Adrenal gland (tissue), 12 donors: Measurements from ENCODE around the gene MRPL1. TPM values are rescaled to one million over a fixed set of nuclear protein-coding genes. Genes with fewer than 3 reads are reported as not detected.
A peak's percentile ranks its signal among the peaks of the same experiment; 100 is the strongest.

ENCODE experiments used
- DNase-seq, 7 donors: peaks; one replicate each; pipeline ENCODE4 v3.0.0-alpha.2; 2019 to 2020
- H3K27ac ChIP-seq, 5 donors: fragments of 200-600 bp; sonication (generic) in 4 of 5; 1 replicate in 3 of 5; 2 replicates in 2 of 5; pipeline versions ENCODE4 v1.5.1 to v1.8.0; 2016 to 2020; ENCODE audit warnings: mild to moderate bottlenecking in 1 of 5
- H3K27me3 ChIP-seq: fragments of 200-600 bp; 2 replicates; pipeline ENCODE4 v1.8.0; 2021
- H3K36me3 ChIP-seq, 2 donors: fragments of 200-600 bp; replicated peaks in 1 of 2; 1 replicate in 1 of 2; 2 replicates in 1 of 2; pipeline versions ENCODE4 v1.5.1 to v1.8.0; 2018 to 2022
- H3K4me1 ChIP-seq, 2 donors: fragments of 200-600 bp; replicated peaks in 1 of 2; 1 replicate in 1 of 2; 2 replicates in 1 of 2; pipeline versions ENCODE4 v1.5.1 to v1.8.0; 2018 to 2021
- H3K4me3 ChIP-seq, 4 donors: fragments of 200-600 bp; sonication (generic) in 3 of 4; one replicate each; pipeline ENCODE4 v1.5.1; 2016 to 2018
- H3K9me3 ChIP-seq, 3 donors: fragments of 200-600 bp; sonication (generic) in 1 of 3; replicated peaks in 1 of 3; 1 replicate in 2 of 3; 2 replicates in 1 of 3; pipeline versions ENCODE4 v1.5.1 to v1.8.0; 2016 to 2021
- CTCF ChIP-seq, 6 experiments: fragments of 450-650 bp in 4 of 6; fragments of 200-600 bp in 2 of 6; sonication (generic) in 1 of 6; IDR thresholded peaks; 1 replicate in 5 of 6; 2 replicates in 1 of 6; pipeline versions ENCODE4 v1.5.1 to v1.8.0; 2016 to 2021; ENCODE audit warnings: antibody characterized with exemption in 6 of 6, mild to moderate bottlenecking in 2 of 6, moderate library complexity in 1 of 6
- POLR2A ChIP-seq, 2 donors: fragments of 450-650 bp; IDR thresholded peaks; one replicate each; pipeline ENCODE4 v1.6.1; 2017; ENCODE audit warnings: antibody characterized with exemption in 2 of 2, mild to moderate bottlenecking in 2 of 2, moderate library complexity in 1 of 2
- WGBS, 4 donors: extraction: QIAGEN DNeasy Blood & Tissue Kit in 2 of 4; methylation state at CpG; one replicate each; pipeline versions ENCODE4 v1.1.5 to v1.1.7; 2013 to 2017; 5-methylcytosine and 5-hydroxymethylcytosine counted together
- intact Hi-C, 2 donors: fragments of 100-400 bp; cut with DNase I; formaldehyde crosslinking; loops; one replicate each; pipeline versions ENCODE4 v1.14.1 to v1.15.0; 2022 to 2023
- polyA plus RNA-seq, 3 donors: library from polyadenylated mRNA; stranded (reverse); fragments of 200-250 nt in 2 of 3; fragments of 350-450 nt in 1 of 3; fragmentation: Illumina TruSeq in 1 of 3; extraction: RNeasy Lipid Tissue Mini Kit (QIAGEN cat#74804) in 1 of 3; gene quantifications; one replicate each; pipeline ENCODE4 v1.2.3, GENCODE V29; 2013 to 2014
- total RNA-seq, 9 donors: library from RNA; depleted of rRNA in 4 of 9; stranded (reverse); fragments of >200 nt in 4 of 9; fragments of 120-200 nt in 1 of 9; fragmentation: NEBNext Ultra II Directional in 1 of 9; extraction: Animal tissue kit (Norgen Biotek cat#: 25700) in 1 of 9; gene quantifications; one replicate each; pipeline versions ENCODE4 v1.1.0 to v1.2.4, GENCODE V29; 2013 to 2023
- donor health status: healthy with polysubstance abuse.
- donor health status: Bipolar disorder and iron deficiency.
- donor health status: DM: yes; HTN: yes; CAD: no.
- donor health status: DM: no; HTN: no; CAD: no.
- donor health status: DM: no; HTN: no; CAD: no.
- donor health status: DM: yes; HTN: yes; CAD: no.

MRPL1 gene
- total and polyA plus RNA-seq, 12 donors: 14.3 to 65.3 (median 30.2) TPM

- intact Hi-C loops: loop anchor here in 1 of 2 donors (10.0 kb wide), 1 partner anchor 47 kb away; the partner anchor contains the start of gene MRPL1
- Histone ChIP-seq H3K9me3 (no peaks in the 10 kb centered on the region), H3K36me3 (no peaks in the 10 kb centered on the region), H3K27me3 (no peaks in the 10 kb centered on the region), H3K27ac (peak overlapping the region in 4 of 5 donors; percentile 91 to 99 (median 98)), H3K4me3 (peak overlapping the region in 2 of 4 donors; percentile 81 to 96), H3K4me1 (peaks cover 10 to 62% of the 10 kb centered on the region in 2 donors)
- TF ChIP-seq POLR2A (IDR thresholded peaks at IDR 0.05) (no peak), CTCF (IDR thresholded peaks at IDR 0.05) (no peak)
- 27 to 37% (median 31%) methylated on average over 8 of the region's 8 CpGs for WGBS, 4 donors
- DNase-seq: no peak
Measured at GRCh38 chr4:77817304-77818072, 45.1 kb upstream of the MRPL1 start.

- intact Hi-C loops: loop anchor here in 1 of 2 donors (10.0 kb wide), 1 partner anchor 47 kb away; the partner anchor contains the start of gene MRPL1
- TF ChIP-seq CTCF (IDR thresholded peaks at IDR 0.05): peak; percentile 28 to 77 (median 56)
- peak in 1 of 2 donors; percentile 0 for TF ChIP-seq POLR2A (IDR thresholded peaks at IDR 0.05)
- Histone ChIP-seq H3K27me3 (no peaks in the 10 kb centered on the region), H3K27ac (peak overlapping the region; percentile 90 to 99 (median 97)), H3K9me3 (no peaks in the 10 kb centered on the region), H3K36me3 (no peaks in the 10 kb centered on the region), H3K4me1 (peaks cover 10 to 62% of the 10 kb centered on the region in 2 donors), H3K4me3 (peak overlapping the region; percentile 13 to 96 (median 58))
- 0 to 1% (median 0%) methylated on average over 13 of the region's 13 CpGs for WGBS, 4 donors
- peak; percentile 67 to 84 (median 78) for DNase-seq
Measured at GRCh38 chr4:77818073-77818601, 44.5 kb upstream of the MRPL1 start.

- TF ChIP-seq CTCF (IDR thresholded peaks at IDR 0.05) (no peak), POLR2A (IDR thresholded peaks at IDR 0.05) (peak in 1 of 2 donors; percentile 55)
- intact Hi-C loops: loop anchor here in 1 of 2 donors (10.0 kb wide), 1 partner anchor 46 kb away; the partner anchor contains the start of gene MRPL1
- H3K4me1 ChIP-seq: peaks cover 10 to 57% of the 10 kb centered on the region in 2 donors
- peak; percentile 74 to 86 (median 75) for DNase-seq
- no peaks in the 10 kb centered on the region for H3K36me3 ChIP-seq
- no peaks in the 10 kb centered on the region for H3K9me3 ChIP-seq
- no peaks in the 10 kb centered on the region for H3K27me3 ChIP-seq
- peak within 1 kb of the TSS; percentile 90 to 99 (median 97) for H3K27ac ChIP-seq
- 0 to 1% (median 1%) methylated on average over 30 to 89 of the region's 89 CpGs for WGBS, 4 donors
- peak within 1 kb of the TSS; percentile 64 to 96 (median 78) for H3K4me3 ChIP-seq
Measured at GRCh38 chr4:77818602-77819403, 43.8 kb upstream of the MRPL1 start, which contains the start of gene CNOT6L. Gene CNOT6L, minus strand, starts transcription at chr4:77819368. Its CDS starts 60 bp downstream, at chr4:77819308.
